HepG2 (cell line): Measurements from ENCODE around the gene SCUBE1. TPM values are rescaled to one million over a fixed set of nuclear protein-coding genes. Genes with fewer than 3 reads are reported as not detected.
A peak's percentile ranks its signal among the peaks of the same experiment; 100 is the strongest.

ENCODE experiments used
- FOXK1 ChIP-seq: sonication (generic); formaldehyde crosslinking; IDR thresholded peaks from 2 replicates; pipeline ENCODE4 v1.4.0; 2020; ENCODE audit warnings: low read depth, missing genetic modification reagents, borderline replicate concordance
- HOXA5 ChIP-seq: sonication (generic); formaldehyde crosslinking; IDR thresholded peaks from 2 replicates; pipeline ENCODE4 v1.4.0; 2020; ENCODE audit warnings: missing genetic modification reagents
- MAF1 ChIP-seq: sonication (generic); formaldehyde crosslinking; IDR thresholded peaks from 2 replicates; pipeline ENCODE4 v1.5.0; 2020; ENCODE audit warnings: missing genetic modification reagents, borderline replicate concordance
- MAFG ChIP-seq: sonication (generic); formaldehyde crosslinking; IDR thresholded peaks from 2 replicates; pipeline ENCODE4 v1.5.1; 2020; ENCODE audit warnings: mild to moderate bottlenecking, missing genetic modification reagents
- MIXL1 ChIP-seq: IDR thresholded peaks from 2 replicates; pipeline ENCODE4 v1.6.1; 2016
- NCOA2 ChIP-seq: sonication (generic); formaldehyde crosslinking; IDR thresholded peaks from 2 replicates; pipeline ENCODE4 v1.8.0; 2022; ENCODE audit warnings: inconsistent platforms
- NR2F6 ChIP-seq, 2 experiments: IDR thresholded peaks; 2 replicates each; pipeline ENCODE4 v1.6.1; 2016; ENCODE audit warnings: antibody characterized with exemption in 1 of 2, mild to moderate bottlenecking in 1 of 2
- PITX1 ChIP-seq: sonication (generic); formaldehyde crosslinking; IDR thresholded peaks from 2 replicates; pipeline ENCODE4 v1.5.1; 2020; ENCODE audit warnings: mild to moderate bottlenecking, missing genetic modification reagents
- RORA ChIP-seq: sonication (generic); formaldehyde crosslinking; IDR thresholded peaks from 2 replicates; pipeline ENCODE4 v1.5.0; 2020; ENCODE audit warnings: mild to moderate bottlenecking, missing genetic modification reagents, moderate library complexity
- SETDB1 ChIP-seq: sonication (generic); formaldehyde crosslinking; IDR thresholded peaks from 2 replicates; pipeline ENCODE4 v1.5.1; 2020; ENCODE audit warnings: missing genetic modification reagents, mild to moderate bottlenecking, borderline replicate concordance
- SMARCE1 ChIP-seq: fragments of 450-650 bp; IDR thresholded peaks from 2 replicates; pipeline ENCODE4 v1.6.1; 2017; ENCODE audit warnings: borderline replicate concordance
- SNAPC2 ChIP-seq: sonication (generic); formaldehyde crosslinking; IDR thresholded peaks from 2 replicates; pipeline ENCODE4 v1.8.1; 2022; ENCODE audit warnings: mild to moderate bottlenecking, missing genetic modification reagents
- SRSF1 ChIP-seq: fragments of 200-400 bp; formaldehyde crosslinking; optimal IDR thresholded peaks from 2 replicates; pipeline ENCODE3; 2017; ENCODE audit warnings: mild to moderate bottlenecking, low read depth, low read length, moderate library complexity
- SYNCRIP ChIP-seq: fragments of 200-400 bp; formaldehyde crosslinking; IDR thresholded peaks from 2 replicates; pipeline ENCODE4 v1.6.1; 2018; ENCODE audit warnings: mild to moderate bottlenecking, low read depth, low read length; ENCODE audit not compliant: insufficient read depth
- ZBTB21 ChIP-seq: sonication (generic); formaldehyde crosslinking; IDR thresholded peaks from 2 replicates; pipeline ENCODE4 v1.4.0; 2020; ENCODE audit warnings: missing genetic modification reagents
- ZBTB34 ChIP-seq: sonication (generic); formaldehyde crosslinking; IDR thresholded peaks from 2 replicates; pipeline ENCODE4 v1.8.0; 2022; ENCODE audit warnings: mild to moderate bottlenecking, missing genetic modification reagents
- ZNF260 ChIP-seq: sonication (generic); formaldehyde crosslinking; IDR thresholded peaks from 2 replicates; pipeline ENCODE4 v1.4.0; 2020; ENCODE audit warnings: missing genetic modification reagents, low read depth, mild to moderate bottlenecking, borderline replicate concordance
- ZNF329 ChIP-seq: sonication (generic); formaldehyde crosslinking; IDR thresholded peaks from 2 replicates; pipeline ENCODE4 v1.9.0; 2021; ENCODE audit warnings: low read depth, mild to moderate bottlenecking, missing genetic modification reagents
- ZNF468 ChIP-seq: sonication (generic); formaldehyde crosslinking; IDR thresholded peaks from 2 replicates; pipeline ENCODE4 v1.8.0; 2022; ENCODE audit warnings: mild to moderate bottlenecking, moderate library complexity, missing genetic modification reagents
- ZNF550 ChIP-seq: sonication (generic); formaldehyde crosslinking; IDR thresholded peaks from 2 replicates; pipeline ENCODE4 v1.4.0; 2020; ENCODE audit warnings: mild to moderate bottlenecking, missing genetic modification reagents, borderline replicate concordance
- ZNF558 ChIP-seq: sonication (generic); formaldehyde crosslinking; IDR thresholded peaks from 2 replicates; pipeline ENCODE4 v1.9.0; 2022; ENCODE audit warnings: mild to moderate bottlenecking, missing genetic modification reagents, borderline replicate concordance
- ZNF672 ChIP-seq: sonication (generic); formaldehyde crosslinking; IDR thresholded peaks from 2 replicates; pipeline ENCODE4 v1.8.1; 2022; ENCODE audit warnings: missing genetic modification reagents
- ZNF703 ChIP-seq: sonication (generic); formaldehyde crosslinking; IDR thresholded peaks from 2 replicates; pipeline ENCODE4 v1.5.1; 2020; ENCODE audit warnings: missing genetic modification reagents, mild to moderate bottlenecking, moderate library complexity, borderline replicate concordance
- ZNF746 ChIP-seq: sonication (generic); formaldehyde crosslinking; IDR thresholded peaks from 2 replicates; pipeline ENCODE4 v1.8.0; 2022; ENCODE audit warnings: mild to moderate bottlenecking, missing genetic modification reagents
- polyA plus RNA-seq, 8 experiments: library from polyadenylated mRNA; depleted of rRNA in 3 of 8; stranded (reverse) in 7 of 8; unstranded in 1 of 8; fragments of >200 nt; fragmentation: Illumina TruSeq in 4 of 8; extraction: Trizol in 4 of 8; gene quantifications; 2 replicates each; pipeline versions ENCODE4 v1.2.1 to v1.2.3, GENCODE V29; 2011 to 2016; ENCODE audit warnings: low read depth in 4 of 8, missing spikeins in 1 of 8, mixed read lengths in 1 of 8; ENCODE audit not compliant: insufficient read depth in 1 of 8
- total RNA-seq, 5 experiments: library from RNA; depleted of rRNA; stranded (reverse); fragments of >200 nt; fragmentation: Illumina TruSeq; extraction: Trizol; gene quantifications; 2 replicates each; pipeline ENCODE4 v1.2.3, GENCODE V29; 2016; ENCODE audit warnings: low read depth in 1 of 5
- TF ChIP-seq, protein P1 (sequence below): sonication (generic); formaldehyde crosslinking; IDR thresholded peaks from 2 replicates; pipeline ENCODE4 v1.9.0; 2021; ENCODE audit warnings: missing genetic modification reagents, mild to moderate bottlenecking, borderline replicate concordance
- TF ChIP-seq, protein P2 (sequence below): sonication (generic); formaldehyde crosslinking; IDR thresholded peaks from 2 replicates; pipeline ENCODE4 v1.4.0; 2020; ENCODE audit warnings: mild to moderate bottlenecking, missing genetic modification reagents

SCUBE1 gene
- total and polyA plus RNA-seq, 2 of the 13 experiments (the other 11 are each of a cell fraction or from before 2014, with no cell fraction given) = under 0.01 to 0.05 TPM

- TF ChIP-seq, protein P1, sequence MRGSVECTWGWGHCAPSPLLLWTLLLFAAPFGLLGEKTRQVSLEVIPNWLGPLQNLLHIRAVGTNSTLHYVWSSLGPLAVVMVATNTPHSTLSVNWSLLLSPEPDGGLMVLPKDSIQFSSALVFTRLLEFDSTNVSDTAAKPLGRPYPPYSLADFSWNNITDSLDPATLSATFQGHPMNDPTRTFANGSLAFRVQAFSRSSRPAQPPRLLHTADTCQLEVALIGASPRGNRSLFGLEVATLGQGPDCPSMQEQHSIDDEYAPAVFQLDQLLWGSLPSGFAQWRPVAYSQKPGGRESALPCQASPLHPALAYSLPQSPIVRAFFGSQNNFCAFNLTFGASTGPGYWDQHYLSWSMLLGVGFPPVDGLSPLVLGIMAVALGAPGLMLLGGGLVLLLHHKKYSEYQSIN (CRISPR knock-in tag) = no peak
- TF ChIP-seq ZNF703 (CRISPR knock-in tag) (no peak), ZNF672 (0 out of 2 replicates have a peak, but pooled peaks have one; percentile 31), ZBTB21 (no peak), ZNF558 (CRISPR knock-in tag) (no peak), NCOA2 (CRISPR knock-in tag) (peak; percentile 57), FOXK1 (CRISPR knock-in tag) (peak; percentile 66; the same call in 1 of the 2 replicates), HOXA5 (CRISPR knock-in tag) (peak; percentile 89), ZNF746 (CRISPR knock-in tag) (no peak; the same call in 1 of the 2 replicates), ZNF260 (no peak), SNAPC2 (CRISPR knock-in tag) (no peak), ZNF550 (CRISPR knock-in tag) (no peak), NR2F6 (IDR thresholded peaks at IDR 0.05) (no peak), NR2F6 (CRISPR knock-in tag; IDR thresholded peaks at IDR 0.05) (peak; percentile 23; the same call in 1 of the 2 replicates), RORA (no peak), ZNF329 (CRISPR knock-in tag) (no peak), SMARCE1 (no peak), MAFG (CRISPR knock-in tag) (no peak), SYNCRIP (no peak), PITX1 (CRISPR knock-in tag) (peak; percentile 67; the same call in 1 of the 2 replicates), ZNF468 (no peak), MAF1 (CRISPR knock-in tag) (no peak), ZBTB34 (CRISPR knock-in tag) (no peak), MIXL1 (peak; percentile 76), SETDB1 (CRISPR knock-in tag) (peak; percentile 62; the same call in 1 of the 2 replicates), SRSF1 (no peak)
- TF ChIP-seq, protein P2, sequence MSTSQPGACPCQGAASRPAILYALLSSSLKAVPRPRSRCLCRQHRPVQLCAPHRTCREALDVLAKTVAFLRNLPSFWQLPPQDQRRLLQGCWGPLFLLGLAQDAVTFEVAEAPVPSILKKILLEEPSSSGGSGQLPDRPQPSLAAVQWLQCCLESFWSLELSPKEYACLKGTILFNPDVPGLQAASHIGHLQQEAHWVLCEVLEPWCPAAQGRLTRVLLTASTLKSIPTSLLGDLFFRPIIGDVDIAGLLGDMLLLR = peak; percentile 80; the same call in 1 of the 2 replicates
These were observed 155.7 kb downstream of the SCUBE1 start (continued) for GRCh38 chr22:43187171-43188099.
